HG02981 (cell line): Measurements from ENCODE around the gene HEBP1.

Experiments
- ATAC-seq: cut with Tn5 transposase; IDR thresholded peaks from one replicate; pipeline ENCODE4 v1.9.1; 2021; ENCODE audit warnings: mild to moderate bottlenecking, moderate library complexity; ENCODE audit not compliant: unreplicated experiment

HEBP1 gene

GRCh38 chr12:12992418-12993130 is 7.5 kb downstream of the HEBP1 start:
- no peak for ATAC-seq

DNA sequence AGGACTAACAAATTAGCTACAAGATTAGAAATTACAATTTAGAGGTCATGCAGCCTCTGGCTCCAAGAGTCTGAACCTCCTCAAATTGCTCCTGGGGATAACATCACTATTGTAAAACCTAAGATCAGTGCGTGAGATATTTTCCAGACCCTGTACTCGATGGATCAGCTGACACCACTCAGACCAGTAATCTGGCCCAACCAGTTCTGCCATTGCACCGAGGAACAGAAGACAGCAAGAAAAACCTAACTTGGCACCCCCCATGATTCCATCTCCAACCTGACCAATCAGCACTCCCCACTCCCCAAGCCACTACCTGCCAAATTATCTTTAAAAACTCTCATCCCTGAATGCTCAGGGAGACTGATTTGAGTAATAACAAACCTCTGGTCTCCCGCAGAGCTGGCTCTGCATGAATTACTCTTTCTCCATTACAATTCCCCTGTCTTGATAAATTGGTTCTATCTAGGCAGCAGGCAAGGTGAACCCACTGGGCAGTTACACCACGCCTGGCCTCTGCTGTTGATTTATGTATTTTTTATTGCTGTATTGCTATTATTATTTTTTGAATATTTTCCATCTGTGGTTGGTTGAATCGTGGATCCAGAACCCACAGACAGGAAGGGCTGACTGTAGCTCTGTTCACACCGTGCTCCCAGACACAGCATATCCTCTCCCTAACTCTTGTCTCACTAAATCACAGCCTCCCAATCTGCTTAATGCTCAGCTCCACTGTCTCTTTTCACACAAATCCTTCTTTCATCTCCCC is 9.2 kb downstream of the HEBP1 start:
- no peak for ATAC-seq

DNA sequence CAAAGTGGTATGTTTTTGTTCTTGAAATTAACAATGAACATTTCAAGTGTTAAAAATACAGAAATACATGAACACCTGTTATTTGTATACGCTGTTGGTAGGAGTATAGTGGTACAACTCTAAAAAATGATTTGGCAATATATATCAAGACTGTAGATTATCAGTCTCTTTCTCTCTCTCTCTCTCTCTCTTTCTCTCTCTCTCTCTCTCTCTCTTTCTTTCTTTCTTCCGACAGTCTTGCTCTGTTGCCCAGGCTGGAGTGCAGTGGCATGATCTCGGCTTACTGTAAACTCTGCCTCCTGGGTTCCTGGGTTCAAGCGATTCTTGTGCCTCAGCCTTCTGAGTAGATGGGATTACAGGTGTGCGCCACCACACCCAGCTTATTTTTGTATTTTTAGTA is 12.6 kb downstream of the HEBP1 start:
- no peak for ATAC-seq

DNA sequence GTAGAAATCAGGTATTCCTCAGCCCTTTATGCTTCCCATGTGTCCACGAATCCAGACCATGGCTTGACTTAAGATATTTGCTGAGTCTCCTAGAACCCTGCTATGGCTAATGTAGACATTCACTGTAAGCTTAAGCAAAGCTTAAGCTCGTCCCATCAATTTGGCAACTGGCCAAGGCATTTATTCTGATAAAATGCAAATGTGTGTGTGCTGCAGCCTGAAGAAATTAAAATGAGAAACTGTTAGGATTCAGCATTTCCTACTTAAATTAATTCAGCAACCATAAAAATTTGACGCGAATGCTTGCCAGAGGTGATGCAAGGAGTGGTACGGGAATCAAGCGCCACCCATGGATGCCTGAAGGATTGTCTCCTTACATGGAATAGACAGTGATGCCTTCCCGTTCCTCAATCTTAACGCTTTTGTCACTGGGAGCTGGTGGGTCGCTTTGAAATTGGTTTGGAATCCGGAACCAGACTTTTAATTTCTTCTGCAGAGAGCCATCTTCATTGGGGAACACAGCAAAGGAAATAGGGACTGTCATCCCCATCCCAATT is 13.2 kb downstream of the HEBP1 start:
- no peak for ATAC-seq

DNA sequence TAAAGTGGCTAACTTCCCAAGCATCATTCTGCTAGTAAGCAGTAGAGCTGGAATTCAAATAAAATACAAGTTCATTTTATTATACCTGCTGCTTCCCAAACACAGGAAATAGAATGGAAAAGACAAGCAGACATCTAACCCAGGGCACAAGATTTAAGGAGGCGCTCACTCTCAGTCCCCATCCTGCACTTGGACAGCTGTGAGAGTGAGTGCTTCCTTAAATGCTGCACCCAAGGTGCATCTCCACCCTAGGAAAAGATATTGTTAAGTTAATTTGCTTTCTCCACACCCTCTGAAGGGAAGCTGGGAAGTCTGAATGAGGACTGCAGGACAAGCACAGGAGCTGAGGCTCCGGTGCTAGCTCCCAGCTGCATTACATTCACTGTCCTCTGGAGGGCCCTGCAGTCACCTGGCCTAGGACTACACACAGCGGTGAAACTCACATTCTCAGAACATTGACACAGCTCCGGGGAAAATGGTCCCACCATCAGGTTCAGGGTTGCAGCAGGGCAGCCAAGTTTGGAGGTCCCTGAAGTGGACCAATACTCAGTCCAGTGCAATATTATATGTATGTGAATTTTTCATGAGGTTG is 14.2 kb downstream of the HEBP1 start:
- no peak for ATAC-seq

DNA sequence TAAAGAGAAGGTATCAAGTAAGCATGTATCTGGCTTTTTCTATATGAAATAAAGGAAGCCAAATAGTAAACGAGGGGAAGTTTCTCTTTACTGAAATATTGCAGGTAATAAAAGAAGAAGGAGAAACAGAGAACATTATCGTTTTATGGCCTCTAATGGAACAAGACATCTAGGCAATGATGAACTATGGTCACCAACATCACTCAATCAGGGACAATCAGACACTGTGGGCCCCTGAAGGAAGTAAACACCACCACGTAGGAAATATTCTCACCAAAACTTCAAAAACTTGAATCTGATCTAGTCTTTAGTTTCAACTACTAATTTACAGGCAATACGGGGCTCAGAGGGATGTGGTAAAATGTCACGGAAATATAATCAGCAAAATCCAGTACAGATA is 15.9 kb downstream of the HEBP1 start:
- ATAC-seq: no peak

DNA sequence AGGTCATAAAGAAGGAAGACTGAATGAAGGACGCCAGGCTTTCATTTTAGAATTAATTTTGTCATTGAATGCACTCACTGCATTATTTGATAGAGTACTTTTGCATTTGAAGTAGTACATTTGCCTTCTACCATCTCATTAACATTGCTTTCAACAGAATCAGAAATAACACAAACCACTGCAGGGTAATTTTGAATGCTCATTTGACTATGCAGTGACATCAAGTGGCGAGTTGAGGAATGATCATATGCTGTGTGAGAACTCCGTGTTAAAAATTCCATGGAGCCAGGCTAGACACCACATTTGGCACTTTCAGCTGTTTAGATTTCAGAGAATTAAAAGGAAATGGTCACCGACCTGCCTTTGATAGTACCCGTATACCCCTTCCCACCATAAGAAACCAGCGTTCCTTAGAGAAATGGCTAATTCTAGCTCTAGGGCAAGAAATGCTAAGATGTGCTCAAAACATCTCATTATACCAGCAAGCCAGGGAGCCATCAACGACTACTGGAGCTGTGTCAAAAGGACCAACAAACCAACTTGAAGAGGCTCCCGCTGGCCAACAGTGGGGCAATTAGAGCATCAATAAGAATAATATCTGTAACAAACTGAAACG is 16.5 kb downstream of the HEBP1 start:
- ATAC-seq: no peak

DNA sequence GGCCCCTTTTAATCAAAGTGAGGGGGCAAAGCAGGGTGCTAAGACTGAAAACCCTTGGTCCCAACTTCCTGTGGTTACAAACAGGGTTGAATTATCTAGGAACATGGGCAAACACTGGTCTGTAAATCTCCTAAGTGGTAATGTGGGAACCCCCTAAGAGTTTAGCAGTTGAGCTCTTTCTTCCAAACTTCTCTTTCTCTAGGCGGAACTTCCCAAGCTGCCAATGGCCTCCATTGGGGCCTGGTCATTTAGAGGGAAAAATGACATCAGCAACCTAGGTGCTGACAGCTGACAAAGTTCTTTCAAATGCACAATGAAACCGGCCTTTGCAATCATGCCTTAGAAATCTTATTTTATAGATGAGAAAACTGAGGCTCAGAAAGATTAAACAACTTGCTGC is 17.7 kb downstream of the HEBP1 start:
- ATAC-seq: no peak

DNA sequence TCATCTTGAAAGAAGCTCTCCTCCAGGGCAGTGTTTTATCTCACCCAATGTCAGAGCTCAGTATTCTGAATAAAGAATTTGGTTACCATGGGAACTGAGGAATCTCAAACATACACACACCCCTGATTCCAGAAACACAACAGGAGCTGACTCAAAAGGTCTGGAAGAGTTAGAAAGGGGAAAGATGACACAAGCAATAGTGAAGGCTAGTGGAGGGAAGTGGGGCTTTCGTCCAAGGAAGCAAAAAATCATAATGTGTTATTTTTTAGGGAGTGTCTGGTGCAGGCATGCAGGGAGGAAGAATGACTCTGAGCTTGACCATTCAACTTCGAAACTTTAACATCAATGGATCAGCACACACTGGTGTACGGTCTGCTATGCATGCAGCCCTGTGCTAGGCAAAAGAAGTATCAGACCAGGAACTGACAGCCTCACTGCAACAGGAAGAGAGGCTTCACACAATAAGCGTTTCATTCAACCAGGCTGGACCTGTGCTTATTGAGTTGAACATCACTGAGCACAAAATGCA is 20.3 kb downstream of the HEBP1 start:
- ATAC-seq: no peak

GRCh38 chr12:12979126-12979525 is 20.9 kb downstream of the HEBP1 start:
- no peak for ATAC-seq

DNA sequence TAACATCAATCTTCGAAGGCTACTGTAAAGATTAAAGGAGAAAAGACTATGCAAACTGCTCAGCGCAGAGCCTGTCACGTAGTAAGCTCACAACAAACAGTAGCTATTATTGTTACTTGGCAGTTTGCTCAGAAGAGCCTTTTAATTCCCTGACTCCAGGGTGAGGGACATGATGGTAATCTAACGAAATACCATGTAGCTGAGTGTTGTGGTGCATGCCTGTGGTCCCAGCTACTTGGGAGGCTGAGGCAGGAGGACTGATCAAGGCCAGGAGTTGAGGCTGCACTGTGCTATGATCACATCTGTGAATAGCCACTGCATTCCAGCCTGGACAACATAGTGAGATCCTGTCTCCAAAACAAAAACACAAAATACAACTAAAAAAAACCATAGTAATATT is 22.8 kb downstream of the HEBP1 start:
- ATAC-seq: no peak

- no peak for ATAC-seq
Observed at GRCh38 chr12:12976366-12976765, 23.7 kb downstream of the HEBP1 start.

DNA sequence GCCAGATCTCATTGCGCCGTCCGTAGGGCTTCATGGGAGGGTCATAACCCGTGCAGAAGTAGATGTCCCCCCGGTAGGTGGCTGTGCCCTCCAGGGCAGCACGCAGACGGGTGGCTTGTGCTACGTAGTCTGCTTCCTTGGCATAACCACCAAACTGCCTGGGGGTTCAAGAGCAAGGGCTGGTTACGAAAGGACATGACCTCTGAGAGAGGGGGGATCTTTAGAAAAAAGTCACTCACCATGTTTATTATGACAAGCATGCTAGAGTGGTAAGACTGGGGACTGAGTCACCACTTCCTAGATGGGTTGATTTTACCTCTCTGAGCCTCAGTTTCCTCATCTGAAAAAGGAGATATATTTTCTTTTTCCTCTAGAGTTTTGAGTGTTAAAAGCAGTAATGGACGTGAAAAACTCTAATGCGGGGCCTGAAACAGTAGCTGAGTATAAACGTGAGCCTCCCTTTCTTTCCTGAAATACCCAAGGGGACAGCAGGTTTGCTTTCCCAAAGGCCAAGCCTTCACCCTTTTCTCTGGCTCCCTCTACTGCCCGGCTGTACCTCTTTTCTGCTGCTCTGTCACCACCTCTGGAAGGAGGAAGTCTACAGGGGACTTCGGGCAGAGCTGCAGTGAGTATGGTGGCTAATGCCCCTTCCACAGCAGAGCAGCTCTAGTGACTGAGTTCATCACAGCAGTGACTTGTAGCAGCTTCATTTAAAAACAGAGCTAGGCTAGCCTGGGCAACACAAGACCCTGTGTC is 24.6 kb downstream of the HEBP1 start:
- ATAC-seq: no peak

GRCh38 chr12:12974211-12974610 is 25.9 kb downstream of the HEBP1 start:
- ATAC-seq: no peak

GRCh38 chr12:12973019-12973418 is 27.0 kb downstream of the HEBP1 start:
- no peak for ATAC-seq

DNA sequence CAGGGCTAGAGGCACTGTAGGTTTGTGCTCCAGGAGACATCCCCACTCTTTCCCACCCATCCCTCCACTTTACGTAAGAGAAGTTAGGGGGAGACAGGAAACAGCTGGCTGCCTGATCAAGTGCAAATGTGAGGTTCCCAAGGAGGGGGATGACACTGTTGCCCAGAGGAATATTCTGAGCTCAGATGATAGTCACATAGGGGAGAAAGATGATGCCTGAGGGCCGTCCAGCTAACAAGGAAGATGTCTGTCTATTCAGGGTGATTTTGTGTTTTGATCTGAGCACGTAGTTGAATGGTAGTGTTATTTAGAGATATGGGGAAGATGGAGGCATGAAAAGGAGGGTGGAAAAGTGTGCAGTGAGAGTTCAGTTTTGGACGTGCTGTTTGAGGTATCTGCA is 34.2 kb downstream of the HEBP1 start:
- ATAC-seq: no peak

DNA sequence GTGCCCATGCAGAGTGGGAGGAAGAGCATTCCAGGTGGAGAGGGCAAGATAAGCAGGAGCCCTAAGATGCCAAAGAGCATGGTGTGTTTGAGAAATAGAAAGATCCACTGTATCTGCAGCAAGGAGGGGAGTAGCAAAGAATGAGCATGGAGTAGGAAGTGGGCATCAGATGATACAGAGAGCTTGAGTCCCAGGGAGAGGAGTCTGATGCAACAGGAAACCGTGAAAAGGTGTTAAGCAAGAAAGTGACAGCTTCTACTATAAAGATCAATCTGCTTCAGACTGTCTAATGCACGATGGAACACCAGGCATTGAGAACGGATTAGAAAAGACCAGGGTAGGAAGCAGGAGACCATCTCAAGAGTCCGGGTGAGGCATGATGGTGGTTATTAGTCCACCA is 35.8 kb downstream of the HEBP1 start:
- ATAC-seq: no peak

DNA sequence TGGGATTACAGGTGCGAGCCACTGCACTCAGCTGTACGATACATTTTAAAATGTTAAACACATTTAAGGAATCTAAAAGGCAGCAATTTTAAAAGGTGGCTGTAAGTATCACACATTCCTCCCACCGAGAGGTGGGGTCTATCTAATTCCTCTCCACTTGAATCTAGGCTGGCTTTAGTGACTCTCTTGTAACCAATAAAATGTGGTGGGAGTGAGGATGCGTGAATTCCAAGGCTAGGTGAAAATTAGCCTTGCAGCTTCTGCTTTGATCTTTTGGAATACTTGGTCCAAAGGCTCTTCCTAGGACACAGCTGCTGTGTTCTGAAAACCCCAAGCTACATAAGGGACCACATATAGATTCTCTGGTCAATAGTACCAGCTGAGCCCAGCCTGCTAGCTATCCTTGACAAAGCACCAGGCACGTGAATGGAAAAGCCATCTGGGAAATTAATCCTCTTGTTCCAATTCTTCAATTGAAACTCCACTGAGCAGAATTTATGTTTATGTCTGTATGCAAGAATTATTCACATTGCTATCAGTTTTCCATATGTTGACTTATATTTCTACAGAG is 39.3 kb downstream of the HEBP1 start:
- no peak for ATAC-seq

GRCh38 chr12:12958886-12959285 is 41.2 kb downstream of the HEBP1 start:
- ATAC-seq: no peak
